ENCODE measurements around the gene CELF2.

GRCh38 chr10:11378835-11379234 lies 361.2 kb downstream of the CELF2 start:
- TF ChIP-seq POLR2A (IDR thresholded peaks at IDR 0.05) = no peak
- TF ChIP-seq CTCF (IDR thresholded peaks at IDR 0.05 in 8 of 11, conservative IDR thresholded peaks at IDR 0.05 in 3 of 11) = no peak

All from spleen (tissue), 7 donors.